Measurements from ENCODE around the gene YY1.

DNA sequence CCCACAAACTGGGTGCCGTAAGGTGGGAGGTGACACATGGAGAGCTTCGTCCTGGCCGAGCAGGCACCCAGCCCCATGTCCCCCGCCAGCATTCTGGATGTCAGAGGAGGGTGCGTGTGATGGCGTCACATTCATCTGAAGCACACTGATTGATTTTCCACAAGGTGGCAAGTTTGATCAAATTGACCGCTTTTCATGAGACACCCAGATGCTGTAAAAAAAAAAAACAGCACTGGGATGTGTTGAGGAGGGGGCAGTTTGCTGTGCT lies 43.1 kb downstream of the YY1 start:
- no peak for TF ChIP-seq EP300 (IDR thresholded peaks at IDR 0.05; ENCODE audit: low read depth)
- TF ChIP-seq, protein P1, sequence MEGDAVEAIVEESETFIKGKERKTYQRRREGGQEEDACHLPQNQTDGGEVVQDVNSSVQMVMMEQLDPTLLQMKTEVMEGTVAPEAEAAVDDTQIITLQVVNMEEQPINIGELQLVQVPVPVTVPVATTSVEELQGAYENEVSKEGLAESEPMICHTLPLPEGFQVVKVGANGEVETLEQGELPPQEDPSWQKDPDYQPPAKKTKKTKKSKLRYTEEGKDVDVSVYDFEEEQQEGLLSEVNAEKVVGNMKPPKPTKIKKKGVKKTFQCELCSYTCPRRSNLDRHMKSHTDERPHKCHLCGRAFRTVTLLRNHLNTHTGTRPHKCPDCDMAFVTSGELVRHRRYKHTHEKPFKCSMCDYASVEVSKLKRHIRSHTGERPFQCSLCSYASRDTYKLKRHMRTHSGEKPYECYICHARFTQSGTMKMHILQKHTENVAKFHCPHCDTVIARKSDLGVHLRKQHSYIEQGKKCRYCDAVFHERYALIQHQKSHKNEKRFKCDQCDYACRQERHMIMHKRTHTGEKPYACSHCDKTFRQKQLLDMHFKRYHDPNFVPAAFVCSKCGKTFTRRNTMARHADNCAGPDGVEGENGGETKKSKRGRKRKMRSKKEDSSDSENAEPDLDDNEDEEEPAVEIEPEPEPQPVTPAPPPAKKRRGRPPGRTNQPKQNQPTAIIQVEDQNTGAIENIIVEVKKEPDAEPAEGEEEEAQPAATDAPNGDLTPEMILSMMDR (IDR thresholded peaks at IDR 0.05): no peak
